HG02981 (cell line): ENCODE measurements around the gene RBM39.
A peak's percentile ranks its signal among the peaks of the same experiment; 100 is the strongest.
"Not testable (repeated sequence)": the region's sequence is repeated elsewhere in the genome, so short reads cannot be mapped to it uniquely, and the experiment has no call there.

Source experiments
- ATAC-seq: cut with Tn5 transposase; IDR thresholded peaks from one replicate; pipeline ENCODE4 v1.9.1; 2021; ENCODE audit warnings: mild to moderate bottlenecking, moderate library complexity; ENCODE audit not compliant: unreplicated experiment

RBM39 gene

DNA sequence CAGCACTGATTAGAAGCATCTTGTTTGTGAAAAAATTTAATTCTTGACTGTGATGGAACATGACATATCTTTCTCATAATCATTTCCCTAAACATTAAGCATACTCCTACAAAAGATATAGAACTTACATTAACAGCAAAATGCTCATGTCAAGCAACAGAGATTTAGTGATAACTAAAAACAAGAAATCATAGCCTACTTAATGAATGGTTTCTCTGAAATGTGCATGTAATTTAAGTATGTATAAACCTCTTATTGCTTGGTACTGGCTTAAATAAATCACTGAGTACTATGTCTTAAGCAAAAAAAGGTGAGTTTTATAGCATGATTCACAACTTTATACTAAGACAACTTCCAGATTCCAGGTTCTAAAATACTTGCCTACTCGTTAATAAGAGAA is 33.6 kb downstream of the RBM39 start:
- ATAC-seq = no peak

DNA sequence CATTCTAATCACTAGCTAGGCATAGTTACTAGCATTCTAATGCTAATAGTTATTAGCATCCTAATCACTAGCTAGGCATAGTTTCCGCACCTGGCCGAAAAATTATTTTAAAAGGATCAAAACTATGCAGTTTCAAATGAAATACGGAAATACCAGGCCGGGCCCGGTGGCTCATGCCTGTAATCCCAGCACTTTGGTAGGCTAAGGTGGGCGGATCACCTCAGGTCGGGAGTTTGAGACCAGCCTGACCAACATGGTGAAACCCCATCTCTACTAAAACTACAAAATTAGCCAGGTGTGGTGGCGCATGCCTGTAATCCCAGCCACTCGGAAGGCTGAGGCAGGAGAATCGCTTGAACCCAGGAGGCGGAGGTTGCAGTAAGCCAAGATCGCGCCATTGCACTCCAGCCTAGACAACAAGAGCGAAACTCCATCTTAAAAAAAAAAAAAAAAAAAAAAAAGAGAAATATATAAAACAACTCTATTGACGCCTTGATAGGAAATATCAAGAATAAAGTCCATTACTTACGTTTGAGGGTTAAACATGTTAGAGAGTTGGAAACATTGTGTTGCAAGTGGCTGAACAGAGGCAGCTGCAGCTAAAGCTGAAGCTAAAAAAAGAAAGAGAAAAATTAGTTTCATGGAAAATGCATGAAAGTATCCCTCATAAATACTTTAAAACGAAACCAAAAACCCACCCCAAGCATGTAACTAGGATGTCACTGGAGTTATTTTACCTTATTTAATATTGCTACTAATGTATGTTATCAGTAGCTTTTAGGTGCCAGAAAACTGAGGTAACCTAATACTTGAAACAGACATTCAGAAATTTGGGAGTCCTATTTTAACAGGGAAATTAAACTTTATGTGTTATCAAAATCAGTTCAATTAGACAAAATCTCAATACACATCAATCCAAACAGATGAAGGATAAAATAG is 35.2 kb downstream of the RBM39 start:
- not testable (repeated sequence) for ATAC-seq

DNA sequence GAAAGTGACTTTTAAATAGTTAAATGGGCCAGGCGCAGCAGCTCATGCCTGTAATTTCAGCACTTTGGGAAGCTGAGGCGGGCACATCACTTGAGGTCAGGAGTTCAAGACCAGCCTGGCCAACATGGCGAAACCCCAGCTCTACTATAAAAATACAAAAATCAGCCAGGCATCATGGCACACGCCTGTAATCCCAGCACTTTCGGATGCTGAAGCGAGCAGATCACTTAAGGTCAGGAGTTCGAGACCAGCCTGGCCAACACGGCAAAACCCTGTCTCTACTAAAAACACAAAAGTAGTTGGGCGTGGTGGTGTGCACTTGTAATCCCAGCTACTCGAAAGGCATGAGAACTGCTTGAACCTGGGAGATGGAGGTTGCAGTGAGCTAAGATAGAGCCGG is 36.2 kb downstream of the RBM39 start:
- ATAC-seq = not testable (repeated sequence)

DNA sequence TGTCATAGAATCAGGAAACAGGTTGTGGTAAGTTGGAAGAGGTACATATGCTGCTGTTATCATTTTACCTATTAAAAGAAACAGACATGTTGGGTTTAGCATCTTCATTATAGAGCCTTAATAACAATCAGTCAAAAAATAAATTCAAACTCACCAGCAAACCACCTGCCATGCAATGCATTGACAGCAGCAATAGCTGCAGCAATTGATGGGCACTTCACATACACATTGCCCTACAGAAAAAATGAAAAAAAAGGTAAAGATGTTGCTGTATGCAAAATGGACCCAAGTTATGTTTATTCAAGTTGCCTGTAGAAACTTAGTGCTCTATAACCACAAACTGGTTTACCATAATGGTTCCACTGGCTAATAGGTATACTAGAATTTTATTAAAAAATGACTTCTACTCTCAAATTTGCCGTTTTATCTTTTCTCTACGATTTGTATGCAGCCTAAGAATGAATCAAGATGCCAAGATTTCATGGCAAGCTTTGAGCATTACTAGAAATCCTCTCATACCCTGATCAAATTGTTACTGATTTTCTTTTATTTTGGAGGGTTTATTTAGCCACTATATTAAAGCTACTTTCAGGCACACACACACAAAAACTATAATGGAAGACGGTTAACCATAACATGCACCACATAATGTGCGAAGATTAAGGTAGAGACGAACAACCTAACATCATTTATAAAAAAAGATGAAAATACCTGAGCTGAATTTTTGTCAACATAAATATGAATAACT is 37.4 kb downstream of the RBM39 start:
- no peak for ATAC-seq

DNA sequence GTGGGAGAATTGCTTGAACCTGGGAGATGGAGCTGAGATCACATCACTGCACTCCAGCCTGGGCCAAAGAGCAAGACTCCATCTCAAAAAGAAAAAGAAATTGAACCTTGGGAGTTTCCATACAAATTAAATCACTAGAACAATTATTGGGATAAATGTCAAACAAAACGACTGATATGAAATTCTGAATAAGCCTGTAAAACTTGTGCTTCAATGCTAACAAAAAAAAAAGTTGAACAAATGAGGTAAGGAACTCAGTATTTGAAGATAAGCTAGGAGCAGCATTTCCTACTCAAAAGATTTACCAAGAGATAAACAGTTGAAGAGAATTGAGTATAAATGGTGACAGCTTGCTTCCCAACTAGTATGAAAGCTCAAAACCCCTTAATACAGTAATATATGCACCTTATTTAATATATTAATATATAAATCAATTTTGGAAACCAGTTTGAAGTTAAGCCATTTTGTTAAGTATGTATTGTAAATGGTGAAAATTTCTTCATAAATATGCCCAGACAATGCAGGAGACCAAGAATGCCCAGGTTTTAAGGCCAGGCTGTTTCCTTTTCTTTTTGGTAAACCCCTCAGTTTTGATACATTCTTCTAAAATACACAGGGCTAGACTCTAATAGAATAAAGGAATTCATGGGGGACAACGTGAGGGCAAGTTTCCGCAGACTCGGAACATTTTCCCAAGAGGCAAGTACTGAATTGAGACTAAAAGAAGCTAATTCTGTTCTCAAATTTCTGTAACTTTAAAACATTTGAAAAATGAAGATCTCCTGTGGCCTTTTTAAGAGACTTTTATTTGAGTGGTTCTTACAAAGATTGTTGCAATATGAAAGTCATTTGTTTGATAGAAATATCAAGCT is 39.0 kb downstream of the RBM39 start:
- no peak for ATAC-seq

DNA sequence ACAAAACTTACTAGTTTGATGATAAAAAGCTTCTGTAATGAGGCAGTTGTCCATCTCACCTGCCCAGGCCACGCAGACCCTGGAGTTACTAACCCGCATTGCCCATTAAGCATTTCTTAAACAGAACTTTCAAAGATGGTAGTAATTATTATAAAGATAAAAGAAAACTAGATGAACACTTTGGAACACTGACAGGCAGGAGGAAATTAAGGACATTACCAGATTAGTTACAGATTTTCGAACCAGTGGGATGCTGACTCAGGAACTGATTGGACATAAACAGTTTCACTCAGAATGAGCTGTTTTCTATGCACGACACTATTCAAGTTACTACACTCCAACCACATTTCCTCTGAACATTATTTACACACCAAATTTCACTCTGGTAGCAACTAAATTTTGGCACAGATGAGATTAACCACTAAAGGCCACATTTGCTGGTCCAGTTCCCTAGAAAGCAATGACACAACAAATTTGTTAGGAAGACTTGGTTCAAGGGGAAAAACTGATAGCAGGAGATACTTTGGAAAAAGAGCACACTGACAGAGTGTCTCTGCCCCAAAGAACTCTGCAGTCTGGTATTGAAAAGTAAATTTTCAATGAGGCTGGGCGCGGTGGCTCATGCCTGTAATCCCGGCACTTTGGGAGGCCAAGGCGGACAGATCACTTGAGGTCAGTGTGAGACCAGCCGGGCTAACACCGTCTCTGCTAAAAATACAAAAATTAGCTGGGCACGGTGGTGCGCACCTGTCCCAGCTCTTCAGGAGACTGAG is 39.8 kb downstream of the RBM39 start:
- no peak for ATAC-seq

DNA sequence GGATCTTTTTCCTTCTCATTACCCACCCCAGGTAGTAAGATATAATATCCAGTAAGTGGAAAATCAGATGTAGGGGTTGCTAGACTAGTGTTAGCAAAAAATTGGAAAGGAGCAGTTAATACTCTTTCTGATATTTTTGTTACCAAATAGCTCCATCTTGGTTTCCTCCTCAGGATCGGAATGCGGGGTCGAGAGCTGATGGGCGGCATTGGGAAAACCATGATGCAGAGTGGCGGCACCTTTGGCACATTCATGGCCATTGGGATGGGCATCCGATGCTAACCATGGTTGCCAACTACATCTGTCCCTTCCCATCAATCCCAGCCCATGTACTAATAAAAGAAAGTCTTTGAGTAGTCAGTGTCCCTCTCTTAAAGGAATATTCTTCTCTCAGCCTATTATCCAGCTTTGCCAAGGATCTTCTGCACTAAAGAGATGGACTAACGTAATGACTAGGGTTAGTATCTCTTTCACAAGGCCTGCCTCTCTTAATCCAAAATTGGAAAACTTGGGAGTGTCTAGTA is 41.4 kb downstream of the RBM39 start:
- no peak for ATAC-seq

DNA sequence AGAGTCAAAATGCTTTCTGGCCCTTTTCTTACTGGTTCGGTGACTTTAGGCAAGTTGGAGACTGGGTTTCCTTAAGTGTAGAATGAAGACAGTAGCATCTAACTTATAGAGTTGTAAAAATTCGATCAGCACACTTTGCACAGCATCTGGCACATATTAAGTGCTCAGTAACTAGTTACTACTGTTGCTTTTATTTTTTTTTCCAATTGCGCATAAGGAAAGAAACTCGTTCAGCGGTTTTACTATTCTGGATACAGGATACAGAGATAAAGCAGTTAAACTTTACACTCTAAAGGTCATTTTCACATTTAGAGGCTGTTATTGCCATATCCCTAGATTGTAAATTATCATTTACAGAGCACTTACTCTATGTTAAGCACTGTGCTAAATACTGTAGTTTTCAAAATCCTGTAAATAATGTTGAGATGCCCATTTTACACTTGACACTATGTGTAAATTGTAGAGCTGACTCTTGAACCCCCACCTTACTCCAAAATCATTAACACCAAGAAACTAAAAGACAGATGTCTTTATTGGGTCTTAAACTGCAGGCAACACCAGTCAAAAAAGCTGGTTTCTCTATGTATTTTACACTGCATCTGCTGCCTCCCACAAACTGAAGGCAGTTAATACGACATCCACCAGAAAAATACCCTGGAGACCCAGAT is 42.0 kb downstream of the RBM39 start:
- ATAC-seq = no peak

DNA sequence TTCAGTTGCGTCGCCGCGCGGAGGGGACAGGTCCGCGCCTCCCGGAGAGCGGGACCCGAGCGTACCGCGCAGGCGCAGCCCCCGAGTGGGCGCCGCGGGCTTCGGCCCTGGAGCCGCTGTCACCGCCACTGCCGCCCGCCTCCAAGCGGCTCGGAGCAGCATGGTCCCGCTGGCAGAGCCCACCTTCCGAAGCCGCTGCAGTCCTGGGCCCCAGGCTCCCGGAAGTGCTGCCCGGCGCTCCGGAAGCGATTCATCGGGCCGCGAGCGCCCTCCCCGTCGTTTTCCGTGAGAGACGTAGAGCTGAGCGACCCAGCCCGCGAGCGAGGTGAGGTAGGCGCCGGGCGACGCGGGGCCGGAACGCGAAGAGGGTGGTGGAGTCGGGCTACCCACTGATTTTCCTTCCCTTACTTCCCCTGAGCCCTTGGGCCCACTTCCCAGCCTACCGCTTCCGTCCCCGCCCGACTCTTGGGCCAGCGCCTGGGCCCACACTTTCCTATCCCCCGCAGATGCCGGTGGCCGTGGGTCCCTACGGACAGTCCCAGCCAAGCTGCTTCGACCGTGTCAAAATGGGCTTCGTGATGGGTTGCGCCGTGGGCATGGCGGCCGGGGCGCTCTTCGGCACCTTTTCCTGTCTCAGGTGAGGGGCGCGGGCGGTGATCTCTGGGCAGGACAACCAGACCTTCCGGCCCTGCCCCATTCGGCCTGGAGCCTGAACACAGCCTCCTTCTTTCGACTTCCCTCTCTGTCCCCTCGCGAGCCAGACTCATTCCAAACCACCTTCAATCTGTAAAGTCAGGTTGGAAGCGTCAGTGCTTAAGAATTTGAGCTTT is 42.7 kb downstream of the RBM39 start, which contains the start of the genes NFS1 and ROMO1:
NFS1 (minus strand) TSS at position 226 of the 830 bp plus-strand sequence; CDS start at position 162, 64 bp downstream.
ROMO1 (plus strand) TSS at position 279 of the 830 bp plus-strand sequence; CDS start at position 507, 228 bp downstream.
- ATAC-seq = peak; percentile 74

DNA sequence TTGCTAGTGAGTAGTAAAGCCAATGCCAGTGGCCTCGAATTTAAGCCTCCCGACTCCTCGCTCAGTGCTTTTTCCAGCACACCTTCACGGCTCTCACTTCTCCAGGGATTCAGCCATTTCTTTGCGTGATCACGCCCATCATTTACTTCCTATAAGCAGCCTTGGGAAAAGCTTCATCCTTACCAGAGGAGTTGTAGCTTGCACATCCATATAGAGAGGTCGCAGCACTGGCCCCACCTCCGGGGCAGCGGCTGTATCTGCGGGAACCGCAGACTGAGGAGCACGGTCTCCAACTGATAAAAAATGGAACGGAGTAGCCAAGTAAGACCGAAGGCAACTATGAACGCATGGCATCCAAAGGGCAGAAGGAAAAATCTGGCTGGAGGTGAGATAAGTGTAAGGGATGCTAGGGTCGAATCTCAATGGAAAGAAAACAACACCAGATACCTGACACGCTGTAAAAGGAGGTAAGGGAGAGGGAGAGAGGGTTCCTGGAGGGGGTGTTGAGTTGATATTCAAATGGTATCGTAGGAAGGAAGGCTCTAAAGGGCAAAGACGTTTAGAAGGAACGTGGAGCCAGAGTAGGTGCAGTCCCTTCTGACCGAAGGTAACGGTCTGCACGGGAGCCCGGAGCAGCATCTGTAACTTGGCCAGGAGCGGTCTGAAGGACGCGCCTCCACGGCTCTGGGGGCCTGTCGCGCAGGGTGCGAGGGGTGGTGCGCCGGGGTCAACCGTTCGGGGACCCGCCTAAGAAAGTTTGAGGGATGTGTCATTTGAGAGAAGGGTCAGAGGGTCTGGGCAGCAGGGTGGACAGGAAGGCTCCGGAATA is 43.5 kb downstream of the RBM39 start:
- ATAC-seq = peak; percentile 21

DNA sequence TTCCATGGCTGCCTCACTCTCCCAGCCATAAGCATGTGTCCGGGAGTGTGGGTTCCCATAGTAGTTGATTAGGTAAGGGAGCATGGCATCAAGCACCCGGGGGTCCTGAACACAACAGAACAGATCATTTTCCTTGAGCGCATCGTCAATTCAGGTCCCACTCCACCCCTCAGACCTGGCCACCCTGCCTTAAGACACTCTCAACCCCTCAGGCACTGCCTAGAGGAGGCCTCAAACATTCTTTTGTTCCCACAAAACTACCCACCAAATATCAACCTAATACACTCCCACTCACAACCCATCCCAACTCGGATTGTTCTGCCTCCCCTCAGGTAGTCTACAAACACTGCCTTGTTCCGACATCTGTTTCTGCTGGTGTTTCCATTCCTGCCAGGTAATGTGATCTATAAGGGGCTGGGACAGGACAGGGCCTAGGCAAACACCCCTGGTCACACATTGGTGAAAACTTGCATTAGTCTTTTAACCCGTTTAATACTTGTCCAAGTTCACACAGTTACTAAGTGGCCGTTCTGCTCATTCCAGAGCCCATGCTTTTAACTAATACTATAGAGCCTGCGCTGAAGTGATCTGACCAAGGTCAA is 44.3 kb downstream of the RBM39 start:
- ATAC-seq = no peak

DNA sequence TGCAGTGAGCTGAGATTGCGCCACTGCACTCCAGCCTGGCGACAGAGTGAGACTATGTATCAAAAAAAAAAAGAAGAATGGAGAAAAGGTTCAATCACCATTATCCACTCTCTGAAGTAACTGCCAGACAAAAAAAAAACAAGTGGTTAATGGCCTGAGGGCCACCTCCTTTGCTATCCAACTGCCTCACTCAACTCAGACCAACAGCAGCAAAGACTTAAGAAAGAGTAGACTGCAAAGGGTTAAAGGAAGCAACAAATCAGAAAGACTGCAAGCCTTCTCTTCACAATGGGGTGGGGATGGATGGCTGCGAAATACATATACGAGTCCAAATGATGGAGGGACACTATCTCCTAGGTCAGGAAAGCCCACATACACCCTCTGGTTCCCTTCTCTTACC is 46.1 kb downstream of the RBM39 start:
- ATAC-seq = no peak

DNA sequence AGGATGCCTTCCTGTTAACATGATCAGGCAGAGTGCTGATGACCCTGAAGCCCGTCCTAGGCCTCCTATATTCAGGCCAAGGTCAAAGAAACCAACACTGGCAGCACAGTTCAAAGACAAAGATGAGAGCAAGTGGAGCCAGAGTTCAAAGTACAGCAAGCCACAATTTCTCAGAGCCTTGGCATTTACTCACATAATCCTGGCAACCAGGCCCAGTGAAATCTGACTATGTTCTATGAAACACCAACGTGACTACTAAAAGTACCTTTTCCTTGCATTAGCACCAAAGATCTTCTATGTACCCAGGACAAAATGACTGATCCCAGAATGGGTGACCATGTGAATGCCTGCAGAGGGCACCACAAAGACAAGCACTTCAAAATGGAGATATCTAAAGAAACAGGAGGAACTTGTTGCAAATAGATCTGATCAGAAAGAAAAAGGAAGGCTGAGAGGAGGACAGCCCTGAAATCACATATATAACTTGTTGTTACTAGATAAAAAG is 46.8 kb downstream of the RBM39 start:
- ATAC-seq = no peak

DNA sequence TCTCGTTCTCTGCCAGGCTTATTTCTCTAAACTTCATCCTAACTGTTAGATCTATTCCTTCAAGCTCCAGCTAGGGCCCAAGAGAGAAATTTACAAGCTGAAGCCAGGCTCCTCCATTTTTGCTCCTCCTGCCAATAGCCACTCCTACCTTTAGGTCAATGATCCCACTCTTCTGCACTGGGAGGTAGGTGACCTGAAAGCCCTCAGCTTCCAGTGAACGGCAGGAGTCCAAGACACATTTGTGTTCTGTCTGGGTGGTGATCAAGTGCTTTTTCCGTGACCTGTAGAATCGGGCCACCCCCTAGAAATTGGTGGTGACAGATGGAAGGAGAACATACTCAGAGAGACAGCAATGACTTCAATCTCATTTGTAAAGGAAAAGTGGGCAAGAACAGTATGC is 51.8 kb downstream of the RBM39 start:
- ATAC-seq = no peak

DNA sequence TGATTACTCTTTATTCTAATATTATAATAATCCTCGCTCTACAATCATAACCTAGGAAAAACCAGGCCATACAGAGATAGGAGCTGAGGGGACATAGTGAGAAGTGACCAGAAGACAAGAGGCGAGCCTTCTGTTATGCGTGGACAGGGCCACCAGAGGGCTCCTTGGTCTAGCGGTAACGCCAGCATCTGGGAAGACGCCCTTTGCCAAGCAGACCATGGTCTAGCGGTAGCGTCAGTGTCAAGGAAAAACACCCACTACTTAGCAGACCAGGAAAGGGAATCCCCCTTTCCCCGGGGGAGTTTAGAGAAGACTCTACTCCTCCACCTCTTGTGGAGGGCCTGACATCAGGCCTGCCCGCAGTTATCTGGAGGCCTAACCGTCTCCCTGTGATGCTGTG is 55.2 kb downstream of the RBM39 start:
- ATAC-seq = not testable (repeated sequence)

DNA sequence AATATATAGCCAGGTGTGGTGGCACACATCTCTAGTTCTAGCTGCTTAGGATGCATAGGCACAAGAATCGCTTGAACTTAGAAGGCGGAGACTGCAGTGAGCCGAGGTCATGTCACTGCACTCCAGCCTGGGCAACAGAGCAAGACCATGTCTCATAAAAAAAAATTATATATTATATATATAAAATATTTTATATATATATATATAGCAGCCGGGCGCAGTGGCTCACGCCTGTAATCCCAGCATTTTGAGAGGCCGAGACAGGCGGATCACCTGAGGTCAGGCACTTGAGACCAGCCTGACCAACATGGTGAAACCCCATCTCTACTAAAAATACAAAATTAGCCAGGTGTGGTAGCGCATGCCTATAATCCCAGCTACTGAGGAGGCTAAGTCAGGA is 56.7 kb downstream of the RBM39 start:
- ATAC-seq = not testable (repeated sequence)

DNA sequence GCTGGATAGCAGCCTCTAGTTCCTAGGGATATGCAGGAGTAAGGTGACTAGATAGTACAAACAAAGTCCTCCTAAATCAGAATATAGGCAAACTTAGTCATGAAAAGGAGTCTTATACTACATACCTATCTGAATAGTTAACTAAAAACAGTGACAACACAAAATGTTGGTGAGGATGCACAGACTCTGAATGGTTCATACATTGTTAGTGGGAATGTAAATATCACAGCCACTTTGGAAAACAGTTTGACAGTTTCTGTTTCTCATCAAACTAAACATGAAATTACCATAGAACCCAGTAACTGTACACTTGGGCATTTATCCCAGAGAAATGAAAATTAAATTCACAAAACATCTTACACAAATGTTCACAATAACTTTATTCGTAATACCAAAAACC is 60.1 kb downstream of the RBM39 start:
- ATAC-seq = no peak
